Measurements from ENCODE around the gene DNAJA3.

Gene DNAJA3

GRCh38 chr16:4481526-4481925, 55.9 kb downstream of the DNAJA3 start:
- DNase-seq, result no peak

GRCh38 chr16:4481963-4482362, 56.3 kb downstream of the DNAJA3 start:
- no peak for DNase-seq

DNA sequence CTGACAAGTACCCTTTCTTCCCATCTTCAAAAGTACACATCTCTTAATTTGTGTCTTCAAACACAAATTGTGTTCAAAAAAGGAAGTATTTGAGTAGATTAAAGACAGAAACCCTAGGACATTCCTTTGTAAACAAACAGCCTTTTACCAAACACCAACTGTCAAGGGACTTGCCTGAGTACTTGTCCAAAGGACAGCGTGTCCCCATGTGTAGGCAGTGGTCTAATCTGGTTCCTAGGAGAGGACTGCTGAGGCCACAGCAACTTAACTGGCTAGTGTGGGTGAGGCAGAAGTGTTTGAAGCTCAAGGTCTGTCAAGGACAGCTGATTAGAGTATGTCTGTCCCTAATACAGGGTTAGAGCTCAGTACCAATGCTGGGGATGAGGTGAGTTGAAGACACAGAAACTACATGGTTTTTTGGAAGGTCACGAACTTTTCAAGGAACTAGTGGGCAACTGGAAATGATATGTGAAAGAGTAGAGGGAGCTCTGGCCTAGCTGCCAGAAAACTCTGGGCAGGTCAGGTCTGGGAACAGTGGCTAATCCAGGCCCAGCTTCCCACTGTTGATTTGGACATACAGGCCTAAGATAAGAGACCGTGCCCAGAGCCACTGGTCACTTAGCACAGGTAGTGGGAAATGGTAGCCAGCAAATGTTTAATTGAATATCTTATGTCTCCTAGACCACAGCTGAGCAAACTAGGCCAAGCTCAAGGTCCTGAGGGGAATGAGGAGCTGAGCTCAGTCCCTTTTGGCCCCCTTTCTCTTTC, 60.6 kb downstream of the DNAJA3 start:
- DNase-seq, result no peak

DNA sequence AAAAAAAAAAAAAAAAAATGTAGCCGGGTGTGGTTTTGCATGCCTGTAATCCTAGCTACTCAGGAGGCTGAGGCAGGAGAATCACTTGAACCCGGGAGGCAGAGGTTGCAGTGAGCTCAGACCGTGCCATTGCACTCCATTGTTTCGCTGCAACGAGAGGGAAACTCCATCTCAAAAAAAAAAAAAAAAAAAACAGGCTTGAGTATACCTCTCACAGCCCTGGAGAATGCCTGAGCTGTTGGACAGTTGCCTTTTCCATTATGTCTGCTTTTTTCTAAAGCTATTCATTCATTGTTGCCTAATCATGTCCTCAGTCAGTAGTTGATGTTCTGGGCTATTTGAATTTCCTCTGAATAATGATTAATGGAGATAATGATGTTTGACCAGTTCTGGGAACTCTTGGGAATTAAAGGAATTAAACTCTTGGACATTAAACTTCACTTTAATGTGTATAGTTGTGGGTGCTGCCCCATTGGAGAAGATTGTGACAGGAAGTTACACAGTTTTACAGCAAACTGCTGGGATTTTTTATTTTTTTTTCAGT, 62.4 kb downstream of the DNAJA3 start:
- DNase-seq, result no peak

DNA sequence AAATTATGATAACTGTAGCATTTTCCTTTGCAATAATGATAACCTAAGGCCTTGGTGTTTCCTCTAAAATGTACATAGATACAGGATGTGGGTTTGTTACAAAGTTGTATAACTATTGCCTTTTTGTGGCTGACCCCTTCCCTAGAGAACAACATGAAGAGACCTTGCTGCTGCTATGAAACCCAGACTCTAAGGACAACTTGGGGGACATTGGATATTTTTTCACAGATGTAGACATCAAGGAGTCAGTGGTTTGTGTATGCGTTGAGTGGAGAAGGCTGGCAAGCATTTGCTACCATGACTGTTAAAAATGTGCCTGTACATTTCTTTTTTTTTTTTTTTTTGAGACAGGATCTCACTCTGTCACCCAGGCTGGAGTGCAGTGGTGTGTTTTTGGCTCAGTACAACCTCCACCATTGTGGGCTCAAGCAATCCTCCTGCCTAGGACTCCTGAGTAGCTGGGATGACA, 62.9 kb downstream of the DNAJA3 start:
- no peak for DNase-seq

DNA sequence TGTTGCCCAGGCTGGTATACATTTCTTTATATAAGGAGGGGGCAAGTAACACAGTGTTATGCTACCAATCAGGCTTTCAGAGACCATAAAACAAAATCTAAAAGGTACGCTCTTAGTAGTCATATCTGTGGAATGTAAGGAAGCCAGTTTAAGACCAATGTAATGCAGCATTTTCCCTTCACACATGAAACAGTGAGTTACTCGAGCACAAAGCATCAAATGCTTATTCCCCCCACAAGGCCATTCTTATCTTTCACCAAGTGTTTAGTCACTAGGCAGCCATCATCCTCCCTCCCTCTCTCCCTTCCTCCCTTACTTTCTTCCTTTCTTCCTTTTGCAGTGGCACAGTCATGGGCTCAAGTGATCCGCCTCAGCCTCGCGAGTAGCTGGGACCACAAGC, 63.4 kb downstream of the DNAJA3 start:
- no peak for DNase-seq

DNA sequence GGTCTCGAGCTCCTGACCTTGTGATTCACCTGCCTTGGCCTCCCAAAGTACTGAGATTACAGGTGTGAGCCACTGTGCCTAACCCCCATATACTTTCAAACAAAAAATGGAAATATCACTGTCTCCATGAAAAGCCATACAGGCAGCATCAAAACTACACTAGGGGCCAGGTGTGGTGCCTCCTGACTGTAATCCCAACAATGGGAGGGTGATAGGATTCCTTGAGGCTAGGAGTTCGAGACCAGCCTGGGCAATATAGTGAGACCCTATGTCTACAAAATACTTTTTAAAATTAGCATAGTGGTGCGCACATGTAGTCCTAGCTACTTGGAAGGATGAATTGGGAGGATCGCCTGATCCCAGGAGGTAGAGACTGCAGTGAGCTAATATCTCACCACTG, 66.2 kb downstream of the DNAJA3 start:
- no peak for DNase-seq

DNA sequence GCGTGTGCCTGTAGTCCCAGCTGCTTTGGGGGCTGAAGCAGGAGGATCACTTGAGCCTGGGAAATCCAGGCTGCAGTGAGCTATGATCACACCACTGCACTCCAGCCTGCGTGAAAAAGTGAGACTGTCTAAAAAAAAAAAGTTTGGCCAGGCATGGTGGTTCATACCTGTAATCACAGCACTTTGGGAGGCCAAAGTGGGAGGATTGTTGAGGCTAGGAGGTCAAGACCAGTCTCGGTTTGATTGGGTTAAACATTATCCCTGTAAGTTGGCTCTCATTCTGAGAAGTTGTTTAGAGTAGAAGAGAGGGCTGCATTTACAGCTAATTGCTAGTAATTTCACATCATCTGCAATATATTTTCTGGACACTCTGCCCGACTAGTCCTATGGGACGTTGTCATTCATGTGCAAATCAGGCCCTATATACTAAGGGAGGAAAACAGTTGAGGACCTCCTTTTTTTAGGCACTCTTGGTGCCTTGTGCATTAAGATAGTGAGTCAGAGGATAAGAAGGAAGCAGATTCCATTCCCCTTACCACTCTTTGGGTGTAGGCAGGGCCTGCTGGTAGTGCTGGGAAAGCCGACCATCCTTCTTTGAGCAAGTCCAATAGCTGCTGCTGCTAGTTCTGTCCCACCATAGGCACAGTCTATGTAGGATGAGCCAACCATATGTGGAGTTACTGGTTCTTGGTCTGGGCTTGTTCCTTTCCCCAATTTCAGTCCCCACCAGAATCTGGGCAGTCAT, 69.2 kb downstream of the DNAJA3 start:
- no peak for DNase-seq

DNA sequence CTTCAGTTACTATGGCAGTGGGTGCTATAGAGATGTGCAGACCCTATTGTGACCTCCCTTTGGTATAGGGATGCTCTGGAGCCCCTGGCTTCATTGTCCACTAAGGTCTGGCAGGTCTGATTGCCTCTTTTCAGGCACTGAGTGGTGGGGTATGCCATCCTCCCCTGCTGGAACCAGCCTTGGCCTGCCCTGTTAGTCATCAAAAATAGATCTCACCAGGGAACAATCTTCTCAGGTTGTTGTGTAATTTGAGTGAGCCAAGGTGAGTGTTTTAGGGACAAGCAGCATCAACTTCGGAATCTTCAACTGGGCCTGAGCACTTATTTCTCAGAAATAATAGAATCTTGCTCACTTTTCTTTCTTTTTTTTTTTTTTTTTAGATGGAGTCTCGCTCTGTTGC, 70.1 kb downstream of the DNAJA3 start:
- no peak for DNase-seq

DNA sequence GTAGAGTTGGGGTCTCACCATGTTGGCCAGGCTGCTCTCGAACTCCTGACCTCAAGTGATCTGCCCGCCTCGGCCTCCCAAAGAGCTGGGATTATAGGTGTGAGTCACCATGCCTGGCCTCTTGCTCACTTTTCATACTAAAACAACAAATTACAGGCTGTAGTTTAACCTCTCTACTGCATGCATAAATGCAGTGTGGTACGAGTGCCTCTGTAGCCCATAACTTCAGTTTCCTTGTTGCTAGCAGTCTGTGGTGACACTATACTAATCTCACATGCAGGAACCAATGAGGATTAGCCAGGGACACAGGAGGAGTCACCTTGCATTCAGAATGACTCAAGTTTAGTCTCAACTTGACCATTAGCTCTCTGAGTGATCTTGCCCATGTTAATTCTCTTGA, 70.6 kb downstream of the DNAJA3 start:
- DNase-seq, result no peak

DNA sequence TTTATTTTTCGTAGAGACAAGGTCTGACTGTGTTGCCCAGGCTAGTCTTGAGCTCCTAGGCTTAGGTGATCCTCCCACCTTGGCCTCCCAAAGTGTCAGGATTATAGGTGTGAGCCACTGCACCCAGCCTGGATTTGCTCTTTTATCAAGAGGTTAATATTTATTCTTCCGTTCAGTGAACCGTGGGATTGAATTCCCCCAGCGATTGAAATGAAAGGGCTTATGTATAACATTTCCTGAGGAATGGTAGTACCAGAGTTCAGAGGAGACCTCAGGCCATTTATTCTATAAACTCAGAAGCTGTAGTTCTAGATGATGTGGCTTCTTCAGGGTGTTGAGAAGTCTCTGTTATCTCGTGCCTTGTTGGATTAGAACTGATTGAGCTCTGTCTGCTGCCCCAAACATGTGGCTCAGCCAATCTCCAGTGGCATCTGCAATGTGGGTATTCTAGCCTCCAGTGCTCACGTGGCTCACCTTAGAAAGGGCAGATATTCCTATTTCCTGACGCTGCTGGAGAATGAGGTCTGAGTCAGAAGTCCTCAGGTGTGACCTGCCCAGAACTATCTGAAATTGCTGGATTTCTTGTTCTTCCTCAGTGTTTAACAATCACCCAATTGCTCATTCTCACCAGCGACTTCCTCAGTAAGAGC, 73.0 kb downstream of the DNAJA3 start:
- DNase-seq, result no peak

- DNase-seq, result no peak
These were observed 73.5 kb downstream of the DNAJA3 start for GRCh38 chr16:4499196-4499555.

DNA sequence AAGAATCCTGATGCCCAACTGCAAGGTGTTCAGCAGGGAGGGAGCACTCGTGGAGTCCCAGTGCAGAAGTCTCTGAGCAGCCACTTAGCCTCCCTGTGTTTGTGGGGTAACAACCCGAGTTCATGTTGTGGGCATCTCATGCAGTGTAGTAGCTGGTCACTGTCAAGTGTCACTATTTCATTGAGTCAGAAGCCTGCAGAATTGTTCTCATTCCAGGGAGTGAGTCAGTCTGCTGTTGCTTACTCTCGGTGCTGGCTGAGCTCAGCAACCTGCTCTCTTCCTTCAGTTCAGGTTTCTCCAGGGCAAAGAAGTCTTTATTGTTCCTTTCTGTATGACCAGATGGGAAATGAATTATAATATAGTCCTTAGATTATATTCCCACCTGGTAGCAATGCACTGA, 74.6 kb downstream of the DNAJA3 start:
- no peak for DNase-seq

DNA sequence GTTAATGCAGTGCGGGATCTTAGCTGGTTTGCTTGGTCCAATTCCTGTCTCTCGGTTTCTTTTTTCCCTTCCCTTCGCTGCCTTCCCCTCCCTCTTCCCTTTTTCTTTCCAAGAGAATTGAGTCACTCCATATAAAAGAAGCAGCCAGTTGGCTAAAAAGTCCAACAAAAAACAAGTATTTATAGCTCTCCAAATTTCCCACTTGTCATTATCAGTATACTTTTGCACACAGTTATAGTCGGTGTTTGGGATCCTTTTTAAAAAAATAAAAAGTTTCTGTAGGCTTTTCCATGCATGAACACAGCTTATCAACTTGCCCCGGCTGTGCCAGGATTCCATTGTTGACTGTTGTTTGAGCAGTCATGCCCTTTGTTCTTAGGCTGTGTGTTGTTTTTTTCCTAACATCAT, 75.4 kb downstream of the DNAJA3 start:
- no peak for DNase-seq

- peak; percentile 68 for DNase-seq
These were observed 79.9 kb downstream of the DNAJA3 start for GRCh38 chr16:4505356-4506147.

Measured in stimulated activated naive CD4-positive, alpha-beta T cell treated with Interleukin-2 at 50 U/mL for 16 hours (primary cell).